ENCODE results near the gene AEBP2. TPM values are rescaled to one million over a fixed set of nuclear protein-coding genes. Genes with fewer than 3 reads are reported as not detected.

Gene AEBP2
- total and polyA plus RNA-seq, 2 of the 8 experiments (the other 6 are each of a cell fraction or from before 2014, with no cell fraction given): 13.6 to 61.4 TPM

DNA sequence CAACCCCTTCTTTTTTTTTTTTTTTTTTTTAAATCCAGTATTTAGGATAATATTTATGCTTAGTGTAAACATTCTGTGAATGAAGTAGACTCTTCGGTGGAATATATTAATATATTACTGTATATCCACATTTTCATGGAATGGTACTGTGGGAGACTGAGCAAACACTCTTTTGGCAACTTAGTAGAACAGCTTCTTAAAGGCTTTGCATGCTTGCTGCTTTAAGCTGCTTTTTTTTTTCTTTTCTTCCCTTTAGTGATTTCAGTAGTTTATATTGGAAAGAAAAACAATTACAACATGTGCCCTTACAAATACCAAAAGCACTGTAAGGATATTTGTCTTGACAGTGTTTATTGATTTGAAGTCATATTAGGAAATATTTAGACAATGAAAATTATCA lies 78.9 kb downstream of the AEBP2 start:
- H3K9ac ChIP-seq (replicated peaks in 1 of 4; ENCODE audit: extremely low read depth in 1 of 4, low read depth in 3 of 4, low read length in 3 of 4): no peak overlapping the region
- no peak overlapping the region for H2BK12ac ChIP-seq (ENCODE audit: low read depth, low read length)
- H3K23ac ChIP-seq (ENCODE audit: insufficient read length): no peak overlapping the region
- H3K23me2 ChIP-seq (ENCODE audit: low read depth, low read length): no peaks in the 10 kb centered on the region
- no peak overlapping the region for H3K27ac ChIP-seq (ENCODE audit: low read depth, low read length)
- H2BK120ac ChIP-seq (replicated peaks; ENCODE audit: low read depth, low read length): no peak overlapping the region
- no peak overlapping the region for H2BK20ac ChIP-seq (ENCODE audit: low read length)
- H3K4me2 ChIP-seq (ENCODE audit: insufficient read depth in 1 of 2, low read depth in 2 of 2, low read length in 2 of 2): no peak overlapping the region
- no peak overlapping the region for H2BK15ac ChIP-seq (ENCODE audit: low read length)
- peaks cover 0 to 42% (median 8%) of the 10 kb centered on the region in 4 experiments; a peak in 4 of 8 replicates for H3K36me3 ChIP-seq (ENCODE audit: control insufficient read depth in 2 of 4, insufficient read depth in 4 of 4, low read length in 3 of 4)
- no peak overlapping the region for H3K56ac ChIP-seq (replicated peaks; ENCODE audit: insufficient read length, low read depth, low read length)
- H4K20me1 ChIP-seq (replicated peaks in 1 of 2; ENCODE audit: control insufficient read depth in 1 of 2, insufficient read depth in 2 of 2, low read length in 2 of 2): no peaks in the 10 kb centered on the region
- H4K5ac ChIP-seq (ENCODE audit: insufficient read length, low read depth, low read length): no peak overlapping the region
- H4K91ac ChIP-seq (replicated peaks; ENCODE audit: insufficient read length, low read length): no peak overlapping the region
- no peak overlapping the region for H3K4me3 ChIP-seq (ENCODE audit: extremely low read depth in 1 of 4, insufficient read depth in 2 of 4, low read depth in 3 of 4, low read length in 4 of 4)
- no peaks in the 10 kb centered on the region for H3K27me3 ChIP-seq (replicated peaks in 1 of 4; ENCODE audit: control insufficient read depth in 3 of 4, extremely low read depth in 1 of 4, insufficient read depth in 3 of 4, low read length in 3 of 4)
- H2BK5ac ChIP-seq (ENCODE audit: low read depth, low read length): no peak overlapping the region
- no peak overlapping the region for H3K18ac ChIP-seq (ENCODE audit: extremely low read depth, low read length)
- no peak overlapping the region for H2AK5ac ChIP-seq (ENCODE audit: low read depth, low read length)
- no peak for DNase-seq (ENCODE audit: low read depth in 1 of 2, low spot score in 2 of 2)
- H3K14ac ChIP-seq (ENCODE audit: insufficient read length): no peak overlapping the region
- 35% methylated on average over 1 of the region's 1 CpG; no CpG with 5 or more reads in 1 of the 2 experiments for WGBS, 2 experiments (ENCODE audit: extremely low coverage in 1 of 2, insufficient coverage in 1 of 2, insufficient read length in 1 of 2, insufficient replicate concordance in 2 of 2, low coverage in 1 of 2, low lambda C conversion rate in 2 of 2, missing lambda C conversion rate in 1 of 2)
- H3K79me2 ChIP-seq (ENCODE audit: control insufficient read depth in 1 of 2, insufficient read depth in 2 of 2, low read length in 2 of 2): peaks cover 0 to 35% of the 10 kb centered on the region in 2 experiments; a peak in 2 of 4 replicates
- FAIRE-seq: no peak
- no peaks in the 10 kb centered on the region for H3K9me3 ChIP-seq (ENCODE audit: insufficient read depth in 2 of 2, low read depth in 1 of 2, low read length in 1 of 2)
- ChIA-PET POLR2A (ENCODE audit: partially characterized antibody) (interaction anchor here (0.6 kb wide), 1 partner anchor 506 kb away, joined by 3 read pairs; no protein-coding TSS in a partner anchor), CTCF (ENCODE audit: partially characterized antibody) (no interaction called here)
- H3K4me1 ChIP-seq (replicated peaks in 1 of 4; ENCODE audit: control insufficient read depth in 3 of 4, insufficient read depth in 4 of 4, low read length in 3 of 4): peaks cover 0 to 13% (median 2%) of the 10 kb centered on the region in 4 experiments; a peak in 4 of 7 replicates
- 0 out of 2 replicates have a peak, but pooled peaks cover 2% of the 10 kb centered on the region for H3K79me1 ChIP-seq (ENCODE audit: low read depth, low read length)
- H3K4ac ChIP-seq (replicated peaks; ENCODE audit: insufficient read length, low read depth, low read length): no peak overlapping the region
- H4K8ac ChIP-seq (ENCODE audit: extremely low read depth, insufficient read depth, low read length): no peak overlapping the region
- H2AFZ ChIP-seq (ENCODE audit: low read length): no peak overlapping the region
- no peak for TF ChIP-seq SIRT6 (IDR thresholded peaks at IDR 0.05; ENCODE audit: low read length)
- TF ChIP-seq YY1 (IDR thresholded peaks at IDR 0.05; ENCODE audit: low read depth, low read length): no peak
- no peak for TF ChIP-seq NANOG (IDR thresholded peaks at IDR 0.05; ENCODE audit: insufficient read depth, low read depth, low read length, poor library complexity, severe bottlenecking)
- TF ChIP-seq KDM4A (IDR thresholded peaks at IDR 0.05; ENCODE audit: low read depth, low read length, severe bottlenecking): no peak
- no peak for TF ChIP-seq RXRA (IDR thresholded peaks at IDR 0.05; ENCODE audit: insufficient read depth, low read depth, low read length)
- TF ChIP-seq TAF7 (optimal IDR thresholded peaks at IDR 0.05; ENCODE audit: borderline replicate concordance, low read depth, low read length): no peak
- TF ChIP-seq GTF2F1 (IDR thresholded peaks at IDR 0.05; ENCODE audit: borderline replicate concordance, low read depth, low read length): no peak
- no peak for TF ChIP-seq CREB1 (IDR thresholded peaks at IDR 0.05)
- no peak for TF ChIP-seq TCF12 (IDR thresholded peaks at IDR 0.05; ENCODE audit: low read depth, low read length)
- TF ChIP-seq, protein P1, sequence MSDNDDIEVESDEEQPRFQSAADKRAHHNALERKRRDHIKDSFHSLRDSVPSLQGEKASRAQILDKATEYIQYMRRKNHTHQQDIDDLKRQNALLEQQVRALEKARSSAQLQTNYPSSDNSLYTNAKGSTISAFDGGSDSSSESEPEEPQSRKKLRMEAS (IDR thresholded peaks at IDR 0.05): no peak
- TF ChIP-seq CHD2 (IDR thresholded peaks at IDR 0.05; ENCODE audit: low read length): no peak
- TF ChIP-seq SP1 (IDR thresholded peaks at IDR 0.05; ENCODE audit: low read depth, low read length): no peak
- TF ChIP-seq POLR2A (IDR thresholded peaks at IDR 0.05; ENCODE audit: control extremely low read depth in 1 of 2, low read depth in 2 of 2, low read length in 2 of 2): no peak
- no peak for TF ChIP-seq FOSL1 (IDR thresholded peaks at IDR 0.05; ENCODE audit: insufficient read depth, low read depth, low read length)
- no peak for TF ChIP-seq SAP30 (IDR thresholded peaks at IDR 0.05; ENCODE audit: insufficient read depth, insufficient replicate concordance, low read length)
- no peak for TF ChIP-seq CBX5 (IDR thresholded peaks at IDR 0.05; ENCODE audit: low read depth, low read length)

Data from H1 (cell line).